HepG2 (cell line): ENCODE measurements around the gene SRSF11. TPM values are rescaled to one million over a fixed set of nuclear protein-coding genes. Genes with fewer than 3 reads are reported as not detected.

Experiments
- polyA plus RNA-seq, 8 experiments: library from polyadenylated mRNA; depleted of rRNA in 3 of 8; stranded (reverse) in 7 of 8; unstranded in 1 of 8; fragments of >200 nt; fragmentation: Illumina TruSeq in 4 of 8; extraction: Trizol in 4 of 8; gene quantifications; 2 replicates each; pipeline versions ENCODE4 v1.2.1 to v1.2.3, GENCODE V29; 2011 to 2016; ENCODE audit warnings: low read depth in 4 of 8, missing spikeins in 1 of 8, mixed read lengths in 1 of 8; ENCODE audit not compliant: insufficient read depth in 1 of 8
- small RNA-seq, 3 experiments: library from RNA; depleted of rRNA; stranded (forward); fragments of <200 nt; gene quantifications; one replicate each; pipeline ENCODE3, GENCODE V24; 2012; ENCODE audit warnings: low read depth in 2 of 3, low replicate concordance in 1 of 3; ENCODE audit not compliant: insufficient read length in 3 of 3, insufficient read depth in 2 of 3
- total RNA-seq, 5 experiments: library from RNA; depleted of rRNA; stranded (reverse); fragments of >200 nt; fragmentation: Illumina TruSeq; extraction: Trizol; gene quantifications; 2 replicates each; pipeline ENCODE4 v1.2.3, GENCODE V29; 2016; ENCODE audit warnings: low read depth in 1 of 5

Gene SRSF11
- total and polyA plus RNA-seq, 2 of the 13 experiments (the other 11 are each of a cell fraction or from before 2014, with no cell fraction given) = 118 to 381 TPM

Small RNA genes within 50 kb of the gene (small RNA-seq; reads per million reads assigned to genes)
- 0 reads per million in 3 experiments for gene RN7SL242P

Other genes with a start within 250 kb of the SRSF11 start
- gene LRRC40, start 15.8 kb upstream of the SRSF11 start, total RNA-seq (2016; rRNA removed; fragmentation: Illumina TruSeq; extraction: Trizol) = 32.7 and 54.1 TPM in 2 replicates
- 7.5 and 10.3 TPM in 2 replicates for gene LRRC40, start 15.8 kb upstream of the SRSF11 start, polyA plus RNA-seq (2011; rRNA removed)
- gene ANKRD13C, start 133.3 kb downstream of the SRSF11 start, total RNA-seq (2016; rRNA removed; fragmentation: Illumina TruSeq; extraction: Trizol) = 17.6 and 18.8 TPM in 2 replicates
- 5.3 and 6.2 TPM in 2 replicates for gene ANKRD13C, start 133.3 kb downstream of the SRSF11 start, polyA plus RNA-seq (2011; rRNA removed)
- gene CTH, start 189.9 kb downstream of the SRSF11 start, total RNA-seq (2016; rRNA removed; fragmentation: Illumina TruSeq; extraction: Trizol) = 8.7 and 12.4 TPM in 2 replicates
- gene CTH, start 189.9 kb downstream of the SRSF11 start, polyA plus RNA-seq (2011; rRNA removed) = 15.7 and 19.7 TPM in 2 replicates